CD4-positive, alpha-beta T cell (primary cell): ENCODE results near the gene CNFN. TPM values are rescaled to one million over a fixed set of nuclear protein-coding genes. Genes with fewer than 3 reads are reported as not detected.

Source experiments
- ATAC-seq: fragments of 200-7000 bp; cut with Tn5 transposase; one replicate; pipeline ENCODE4 v1.10.0; 2022; ENCODE audit warnings: mild to moderate bottlenecking; ENCODE audit not compliant: poor library complexity
- CTCF ChIA-PET: fragments of 350-600 bp; sonication (Branson Sonifier 250); formaldehyde crosslinking; loops from one replicate; lab custom pipeline; 2021; ENCODE audit warnings: antibody characterized with exemption, inconsistent platforms; lab: Charles Lee
- POLR2A ChIA-PET: fragments of 350-600 bp; sonication (Branson Sonifier 250); formaldehyde crosslinking; loops from one replicate; lab custom pipeline; 2021; ENCODE audit warnings: antibody characterized with exemption, inconsistent platforms; lab: Charles Lee
- DNase-seq, 14 experiments: peaks; one replicate each; pipeline ENCODE4 v3.0.0-alpha.2; 2013 to 2020; ENCODE audit warnings: mixed read lengths in 2 of 14
- H3K27ac ChIP-seq, 2 donors: one replicate each; pipeline versions ENCODE4 v1.5.1 to v1.7.0; 2013; ENCODE audit warnings: low read length in 2 of 2, low read depth in 1 of 2, mild to moderate bottlenecking in 1 of 2
- H3K27me3 ChIP-seq, 2 experiments: 1 replicate in 1 of 2; 2 replicates in 1 of 2; pipeline versions ENCODE4 v1.6.1 to v1.7.0; 2013; ENCODE audit warnings: low read length in 2 of 2, control low read depth in 1 of 2, mild to moderate bottlenecking in 1 of 2, moderate library complexity in 1 of 2; ENCODE audit not compliant: insufficient read depth in 2 of 2, control insufficient read depth in 1 of 2
- H3K36me3 ChIP-seq: one replicate; pipeline ENCODE4 v1.6.1; 2013; ENCODE audit warnings: low read length, control low read depth; ENCODE audit not compliant: insufficient read depth
- H3K4me1 ChIP-seq: one replicate; pipeline ENCODE4 v1.6.1; 2013; ENCODE audit warnings: low read length, control low read depth; ENCODE audit not compliant: insufficient read depth
- H3K4me3 ChIP-seq: one replicate; pipeline ENCODE4 v1.5.1; 2013; ENCODE audit warnings: mild to moderate bottlenecking, low read length, moderate library complexity
- H3K9me3 ChIP-seq, 2 experiments: 1 replicate in 1 of 2; 2 replicates in 1 of 2; pipeline versions ENCODE4 v1.6.1 to v1.7.0; 2013; ENCODE audit warnings: low read length in 2 of 2, mild to moderate bottlenecking in 2 of 2, control low read depth in 1 of 2, moderate library complexity in 1 of 2; ENCODE audit not compliant: control insufficient read depth in 1 of 2, insufficient read depth in 1 of 2
- H3K27ac Mint-ChIP-seq: one replicate; pipeline ENCODE4 v1.8.0; 2020; ENCODE audit warnings: mixed read lengths
- H3K27me3 Mint-ChIP-seq: one replicate; pipeline ENCODE4 v1.8.0; 2021; ENCODE audit warnings: mixed read lengths
- H3K36me3 Mint-ChIP-seq: one replicate; pipeline ENCODE4 v1.8.0; 2021; ENCODE audit warnings: low read depth, mixed read lengths
- H3K4me1 Mint-ChIP-seq: one replicate; pipeline ENCODE4 v1.8.0; 2021; ENCODE audit warnings: low read depth, mixed read lengths
- H3K4me3 Mint-ChIP-seq: one replicate; pipeline ENCODE4 v1.8.0; 2020; ENCODE audit warnings: mild to moderate bottlenecking, mixed read lengths
- H3K9me3 Mint-ChIP-seq: one replicate; pipeline ENCODE4 v1.8.0; 2020; ENCODE audit warnings: mixed read lengths
- CTCF ChIP-seq: fragments of 200-600 bp; IDR thresholded peaks from one replicate; pipeline ENCODE4 v1.8.0; 2022; ENCODE audit warnings: antibody characterized with exemption, mild to moderate bottlenecking
- intact Hi-C, 2 experiments: fragments of 100-400 bp; cut with DNase I in 1 of 2; cut with micrococcal nuclease in 1 of 2; formaldehyde crosslinking; loops; one replicate each; pipeline versions ENCODE4 v1.15.1 to v1.9.0; 2023 to 2025; cut with DNase I, micrococcal nuclease
- total RNA-seq, 174 experiments: library from RNA in 2 of 174; stranded (reverse) in 2 of 174; gene quantifications; one replicate each; pipeline ENCODE4 v1.2.3 and lab custom pipeline; 2021 to 2026

CNFN gene
- total RNA-seq, 2 experiments from 2014 or later: not detected

- no peak overlapping the region for H3K27ac ChIP-seq
- no peaks in the 10 kb centered on the region for H3K27me3 Mint-ChIP-seq
- H3K4me3 ChIP-seq: no peak overlapping the region
- no peak overlapping the region for H3K27ac Mint-ChIP-seq
- H3K9me3 Mint-ChIP-seq: no peaks in the 10 kb centered on the region
- POLR2A ChIA-PET: no interaction called here
- H3K9me3 ChIP-seq: no peaks in the 10 kb centered on the region
- H3K36me3 ChIP-seq: peaks cover 35% of the 10 kb centered on the region
- H3K4me1 Mint-ChIP-seq: peaks cover 11% of the 10 kb centered on the region
- no peak overlapping the region for H3K4me3 Mint-ChIP-seq
- ATAC-seq (no peak), DNase-seq (no peak)
- no peaks in the 10 kb centered on the region for H3K27me3 ChIP-seq
- peaks cover 24% of the 10 kb centered on the region for H3K36me3 Mint-ChIP-seq
- peaks cover 13% of the 10 kb centered on the region for H3K4me1 ChIP-seq
- CTCF ChIA-PET: no interaction called here
- no peak for TF ChIP-seq CTCF
- intact Hi-C loops: loop anchor here in 1 of 2 experiments (10.0 kb wide), 1 partner anchor 291 kb away; no protein-coding TSS in a partner anchor
Measured at GRCh38 chr19:42406111-42406510, 16.0 kb upstream of the CNFN start.

GRCh38 chr19:42403586-42403985, 13.5 kb upstream of the CNFN start:
- intact Hi-C loops: loop anchor here in 1 of 2 experiments (10.0 kb wide), 1 partner anchor 289 kb away; no protein-coding TSS in a partner anchor
- Histone ChIP-seq H3K27me3 (no peaks in the 10 kb centered on the region), H3K9me3 (no peaks in the 10 kb centered on the region), H3K4me1 (peaks cover 20% of the 10 kb centered on the region), H3K36me3 (peaks cover 25% of the 10 kb centered on the region), H3K27ac (no peak overlapping the region), H3K4me3 (no peak overlapping the region)
- Mint-ChIP-seq H3K4me1 (peaks cover 31% of the 10 kb centered on the region), H3K27me3 (no peaks in the 10 kb centered on the region), H3K4me3 (peak overlapping the region; percentile 90), H3K9me3 (no peaks in the 10 kb centered on the region), H3K27ac (no peak overlapping the region), H3K36me3 (peaks cover 24% of the 10 kb centered on the region)
- ATAC-seq (no peak), DNase-seq (no peak)
- TF ChIP-seq CTCF: no peak
- POLR2A ChIA-PET: interaction anchor here (0.6 kb wide), 1 partner anchor 125 kb away, joined by 3 read pairs; the partner anchor contains the start of gene CEACAM1
- CTCF ChIA-PET: interaction anchor here (1.1 kb wide), 1 partner anchor 16 kb away, joined by 3 read pairs; no protein-coding TSS in a partner anchor

- POLR2A ChIA-PET: interaction anchor here (0.6 to 1.4 kb wide), 2 partner anchors 22 to 126 kb away, joined by 3 read pairs; partner anchors contain the start of gene CEACAM1
- H3K4me1 Mint-ChIP-seq: peaks cover 37% of the 10 kb centered on the region
- Histone ChIP-seq H3K9me3 (no peaks in the 10 kb centered on the region), H3K36me3 (peaks cover 23% of the 10 kb centered on the region), H3K4me1 (peaks cover 27% of the 10 kb centered on the region), H3K27ac (no peak overlapping the region), H3K4me3 (peak overlapping the region; percentile 56), H3K27me3 (no peaks in the 10 kb centered on the region)
- H3K9me3 Mint-ChIP-seq: no peaks in the 10 kb centered on the region
- no peak for TF ChIP-seq CTCF
- no peaks in the 10 kb centered on the region for H3K27me3 Mint-ChIP-seq
- CTCF ChIA-PET: interaction anchor here (0.8 to 2.1 kb wide), 5 partner anchors 16 to 47 kb away, joined by 3 to 16 read pairs (median 4); no protein-coding TSS in a partner anchor
- intact Hi-C loops: loop anchor here in 1 of 2 experiments (10.0 kb wide), 1 partner anchor 288 kb away; no protein-coding TSS in a partner anchor
- peak overlapping the region; percentile 90 for H3K4me3 Mint-ChIP-seq
- H3K36me3 Mint-ChIP-seq: peaks cover 16% of the 10 kb centered on the region
- peak overlapping the region; percentile 75 for H3K27ac Mint-ChIP-seq
- ATAC-seq (no peak), DNase-seq (no peak)
Measured at GRCh38 chr19:42402376-42403116, 12.4 kb upstream of the CNFN start.
